ENCODE results near the gene URI1.
"Not testable (repeated sequence)": the region's sequence is repeated elsewhere in the genome, so short reads cannot be mapped to it uniquely, and the experiment has no call there.

GRCh38 chr19:29948759-29949470 is 6.9 kb downstream of the URI1 start:
- not testable (repeated sequence) for TF ChIP-seq CTCF (IDR thresholded peaks at IDR 0.05; ENCODE audit: insufficient read depth, low read length); POLR2AphosphoS5 (IDR thresholded peaks at IDR 0.05; ENCODE audit: low read depth)
- TF ChIP-seq, protein P1, sequence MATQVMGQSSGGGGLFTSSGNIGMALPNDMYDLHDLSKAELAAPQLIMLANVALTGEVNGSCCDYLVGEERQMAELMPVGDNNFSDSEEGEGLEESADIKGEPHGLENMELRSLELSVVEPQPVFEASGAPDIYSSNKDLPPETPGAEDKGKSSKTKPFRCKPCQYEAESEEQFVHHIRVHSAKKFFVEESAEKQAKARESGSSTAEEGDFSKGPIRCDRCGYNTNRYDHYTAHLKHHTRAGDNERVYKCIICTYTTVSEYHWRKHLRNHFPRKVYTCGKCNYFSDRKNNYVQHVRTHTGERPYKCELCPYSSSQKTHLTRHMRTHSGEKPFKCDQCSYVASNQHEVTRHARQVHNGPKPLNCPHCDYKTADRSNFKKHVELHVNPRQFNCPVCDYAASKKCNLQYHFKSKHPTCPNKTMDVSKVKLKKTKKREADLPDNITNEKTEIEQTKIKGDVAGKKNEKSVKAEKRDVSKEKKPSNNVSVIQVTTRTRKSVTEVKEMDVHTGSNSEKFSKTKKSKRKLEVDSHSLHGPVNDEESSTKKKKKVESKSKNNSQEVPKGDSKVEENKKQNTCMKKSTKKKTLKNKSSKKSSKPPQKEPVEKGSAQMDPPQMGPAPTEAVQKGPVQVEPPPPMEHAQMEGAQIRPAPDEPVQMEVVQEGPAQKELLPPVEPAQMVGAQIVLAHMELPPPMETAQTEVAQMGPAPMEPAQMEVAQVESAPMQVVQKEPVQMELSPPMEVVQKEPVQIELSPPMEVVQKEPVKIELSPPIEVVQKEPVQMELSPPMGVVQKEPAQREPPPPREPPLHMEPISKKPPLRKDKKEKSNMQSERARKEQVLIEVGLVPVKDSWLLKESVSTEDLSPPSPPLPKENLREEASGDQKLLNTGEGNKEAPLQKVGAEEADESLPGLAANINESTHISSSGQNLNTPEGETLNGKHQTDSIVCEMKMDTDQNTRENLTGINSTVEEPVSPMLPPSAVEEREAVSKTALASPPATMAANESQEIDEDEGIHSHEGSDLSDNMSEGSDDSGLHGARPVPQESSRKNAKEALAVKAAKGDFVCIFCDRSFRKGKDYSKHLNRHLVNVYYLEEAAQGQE (IDR thresholded peaks at IDR 0.05; ENCODE audit: insufficient replicate concordance, low read depth), result not testable (repeated sequence)
